ENCODE data around the gene RPA3. TPM values are rescaled to one million over a fixed set of nuclear protein-coding genes. Genes with fewer than 3 reads are reported as not detected.
A peak's percentile ranks its signal among the peaks of the same experiment; 100 is the strongest.
"Not testable (repeated sequence)": the region's sequence is repeated elsewhere in the genome, so short reads cannot be mapped to it uniquely, and the experiment has no call there.

The RPA3 gene
- total RNA-seq, 2 experiments from 2014 or later, result 188 to 203 TPM

GRCh38 chr7:7664291-7664690, 54.1 kb downstream of the RPA3 start:
- ATAC-seq, result no peak
- H3K4me3 Mint-ChIP-seq, result no peak overlapping the region
- TF ChIP-seq CTCF (IDR thresholded peaks at IDR 0.05), result no peak
- DNase-seq, result no peak
- H3K36me3 Mint-ChIP-seq (ENCODE audit: low read depth), result peaks cover 25% of the 10 kb centered on the region
- no peak overlapping the region for H3K27ac Mint-ChIP-seq
- H3K9me3 Mint-ChIP-seq, result peaks cover 11% of the 10 kb centered on the region
- H3K4me1 Mint-ChIP-seq (ENCODE audit: low read depth), result peaks cover 35% of the 10 kb centered on the region
- no peaks in the 10 kb centered on the region for H3K27me3 Mint-ChIP-seq
- CTCF ChIA-PET, result no interaction called here
- POLR2A ChIA-PET, result interaction anchor here (2.4 kb wide), 1 partner anchor 24 kb away, joined by 6 read pairs; the partner anchor contains the start of gene UMAD1
- intact Hi-C loops (cut with micrococcal nuclease), result no loop called here

- ChIA-PET CTCF (interaction anchor here (1.3 kb wide), 1 partner anchor 18 kb away, joined by 3 read pairs; no protein-coding TSS in a partner anchor), POLR2A (interaction anchor here (1.3 kb wide), 1 partner anchor 22 kb away, joined by 4 read pairs; the partner anchor contains the start of gene UMAD1)
- intact Hi-C loops (cut with micrococcal nuclease), result no loop called here
- TF ChIP-seq CTCF (IDR thresholded peaks at IDR 0.05), result no peak
- no peak for ATAC-seq
- no peaks in the 10 kb centered on the region for H3K27me3 Mint-ChIP-seq
- DNase-seq, result no peak
- H3K4me1 Mint-ChIP-seq (ENCODE audit: low read depth), result peaks cover 30% of the 10 kb centered on the region
- peaks cover 23% of the 10 kb centered on the region for H3K9me3 Mint-ChIP-seq
- no peak overlapping the region for H3K4me3 Mint-ChIP-seq
- H3K36me3 Mint-ChIP-seq (ENCODE audit: low read depth), result peaks cover 34% of the 10 kb centered on the region
- no peak overlapping the region for H3K27ac Mint-ChIP-seq
These were observed 55.9 kb downstream of the RPA3 start for GRCh38 chr7:7662527-7662926.

DNA sequence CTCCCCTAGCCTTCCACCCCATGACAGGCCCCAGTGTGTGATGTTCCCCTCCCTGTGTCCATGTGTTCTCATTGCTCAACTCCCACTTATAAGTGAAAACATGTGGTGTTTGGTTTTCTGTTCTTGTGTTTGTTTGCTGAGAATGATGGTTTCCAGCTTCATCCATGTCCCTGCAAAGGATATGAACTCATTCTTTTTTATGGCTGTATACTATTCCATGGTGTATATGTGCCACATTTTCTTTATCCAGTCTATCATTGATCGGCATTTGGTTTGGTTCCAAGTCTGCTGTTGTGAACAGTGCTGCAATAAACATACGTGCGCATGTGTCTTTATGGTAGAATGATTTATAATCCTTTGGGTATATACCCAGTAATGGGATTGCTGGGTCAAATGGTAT, 61.9 kb downstream of the RPA3 start:
- ATAC-seq; CTCF ChIA-PET; H3K27me3 Mint-ChIP-seq; DNase-seq; H3K4me3 Mint-ChIP-seq; intact Hi-C loops (cut with micrococcal nuclease); H3K27ac Mint-ChIP-seq; POLR2A ChIA-PET: not testable (repeated sequence)
- peaks cover 38% of the 10 kb centered on the region for H3K4me1 Mint-ChIP-seq (ENCODE audit: low read depth)
- peaks cover 28% of the 10 kb centered on the region for H3K9me3 Mint-ChIP-seq
- H3K36me3 Mint-ChIP-seq (ENCODE audit: low read depth), result peaks cover 41% of the 10 kb centered on the region

DNA sequence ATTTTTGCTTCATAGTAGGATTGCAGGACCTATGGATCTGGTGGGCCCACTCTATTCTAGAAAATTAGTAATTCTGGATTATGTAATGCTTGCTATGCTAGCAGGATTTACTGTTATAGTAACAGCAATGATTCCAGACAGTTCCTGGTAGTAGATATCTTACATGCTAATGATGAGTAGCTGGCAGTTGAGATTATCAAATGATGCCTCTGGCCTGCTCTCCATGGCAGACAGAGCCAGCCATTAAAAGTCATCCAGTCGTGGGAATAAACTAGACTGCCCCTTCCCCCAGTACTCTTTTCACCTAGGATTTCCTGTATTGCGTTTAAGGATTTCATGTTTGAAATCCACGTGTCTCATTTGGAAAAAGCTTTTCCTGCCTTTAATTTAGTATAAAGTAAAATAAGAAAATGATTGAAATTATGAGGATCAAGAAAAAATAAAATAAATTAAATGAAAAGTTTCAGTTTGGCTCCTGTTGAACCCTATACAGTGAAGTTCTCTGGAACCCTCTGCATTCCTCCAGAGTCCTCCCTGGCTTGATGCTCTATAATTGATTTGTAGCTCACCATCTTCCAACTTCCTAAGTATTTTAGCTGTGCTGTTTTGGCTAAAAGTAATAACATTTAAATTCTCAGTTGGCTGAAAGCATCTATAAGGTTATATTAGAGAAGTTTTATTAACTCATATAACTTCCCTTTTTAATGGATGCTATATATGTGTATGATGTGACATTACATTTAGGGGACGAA, 63.3 kb downstream of the RPA3 start:
- no peak for TF ChIP-seq CTCF (IDR thresholded peaks at IDR 0.05)
- ATAC-seq (no peak), DNase-seq (no peak)
- H3K4me3 Mint-ChIP-seq, result no peak overlapping the region
- H3K9me3 Mint-ChIP-seq, result peaks cover 28% of the 10 kb centered on the region
- no peaks in the 10 kb centered on the region for H3K27me3 Mint-ChIP-seq
- intact Hi-C loops (cut with micrococcal nuclease), result no loop called here
- ChIA-PET CTCF (no interaction called here), POLR2A (interaction anchor here (0.8 kb wide), 1 partner anchor 14 kb away, joined by 3 read pairs; no protein-coding TSS in a partner anchor)
- peaks cover 36% of the 10 kb centered on the region for H3K36me3 Mint-ChIP-seq (ENCODE audit: low read depth)
- H3K4me1 Mint-ChIP-seq (ENCODE audit: low read depth), result peaks cover 37% of the 10 kb centered on the region
- no peak overlapping the region for H3K27ac Mint-ChIP-seq

GRCh38 chr7:7653593-7654187, 64.7 kb downstream of the RPA3 start:
- Mint-ChIP-seq H3K4me1 (ENCODE audit: low read depth) (peaks cover 37% of the 10 kb centered on the region), H3K9me3 (peaks cover 14% of the 10 kb centered on the region), H3K27ac (no peak overlapping the region), H3K36me3 (ENCODE audit: low read depth) (peaks cover 24% of the 10 kb centered on the region), H3K4me3 (no peak overlapping the region), H3K27me3 (no peaks in the 10 kb centered on the region)
- ChIA-PET CTCF (interaction anchor here (0.7 to 1.4 kb wide), 3 partner anchors 9 to 107 kb away, joined by 3 to 5 read pairs (median 3); no protein-coding TSS in a partner anchor), POLR2A (no interaction called here)
- TF ChIP-seq CTCF (IDR thresholded peaks at IDR 0.05), result peak; percentile 50
- intact Hi-C loops (cut with micrococcal nuclease), result no loop called here
- ATAC-seq (peak; percentile 39), DNase-seq (peak; percentile 36)
